H1 (cell line): ENCODE measurements around the gene RPL23. TPM values are rescaled to one million over a fixed set of nuclear protein-coding genes. Genes with fewer than 3 reads are reported as not detected.

ENCODE experiments used
- CTCF ChIA-PET: fragments of 300-600 bp; sonication (Branson Sonifier 250); formaldehyde crosslinking; loops from one replicate; lab custom pipeline; 2021; ENCODE audit not compliant: partially characterized antibody; lab: Charles Lee
- POLR2A ChIA-PET: fragments of 300-600 bp; sonication (Branson Sonifier 250); formaldehyde crosslinking; loops from one replicate; lab custom pipeline; 2021; ENCODE audit warnings: inconsistent platforms; ENCODE audit not compliant: partially characterized antibody; lab: Charles Lee
- DNase-seq, 2 experiments: peaks; one replicate each; pipeline versions ENCODE4 v3.0.0 to v3.0.0-alpha.2; 2010 to 2022; ENCODE audit warnings: low spot score in 2 of 2, low read depth in 1 of 2, mixed read lengths in 1 of 2
- FAIRE-seq: peaks from 2 replicates; lab custom pipeline; 2011; peaks lifted over from hg19 to GRCh38; lab: Jason Lieb, UNC
- H2AFZ ChIP-seq: 2 replicates; pipeline ENCODE4 v1.8.1; 2012; ENCODE audit warnings: low read length, inconsistent platforms
- H2AK5ac ChIP-seq: 2 replicates; pipeline ENCODE4 v1.6.1; 2013; ENCODE audit warnings: low read depth, low read length
- H2BK120ac ChIP-seq: replicated peaks from 2 replicates; pipeline ENCODE3; 2013; ENCODE audit warnings: low read depth, low read length, inconsistent platforms
- H2BK12ac ChIP-seq: 2 replicates; pipeline ENCODE4 v1.6.1; 2013; ENCODE audit warnings: low read depth, low read length
- H2BK15ac ChIP-seq: 2 replicates; pipeline ENCODE4 v1.6.1; 2013; ENCODE audit warnings: low read length
- H2BK20ac ChIP-seq: 2 replicates; pipeline ENCODE4 v1.6.1; 2013; ENCODE audit warnings: low read length
- H2BK5ac ChIP-seq: 2 replicates; pipeline ENCODE4 v1.6.1; 2013; ENCODE audit warnings: low read depth, low read length
- H3K14ac ChIP-seq: 2 replicates; pipeline ENCODE4 v1.6.1; 2013; ENCODE audit warnings: inconsistent platforms; ENCODE audit not compliant: insufficient read length
- H3K18ac ChIP-seq: 2 replicates; pipeline ENCODE4 v1.6.1; 2013; ENCODE audit warnings: low read length; ENCODE audit errors: extremely low read depth
- H3K23ac ChIP-seq: 2 replicates; pipeline ENCODE4 v1.6.1; 2013; ENCODE audit warnings: inconsistent platforms; ENCODE audit not compliant: insufficient read length
- H3K23me2 ChIP-seq: 2 replicates; pipeline ENCODE4 v1.6.1; 2013; ENCODE audit warnings: low read depth, low read length
- H3K27ac ChIP-seq: 2 replicates; pipeline ENCODE4 v1.6.1; 2011; ENCODE audit warnings: low read depth, low read length, inconsistent platforms
- H3K27me3 ChIP-seq, 4 experiments: replicated peaks in 1 of 4; 1 replicate in 1 of 4; 2 replicates in 3 of 4; pipeline versions ENCODE4 v1.6.1 to v1.8.1; 2011 to 2013; ENCODE audit warnings: low read length in 3 of 4, mild to moderate bottlenecking in 3 of 4, inconsistent platforms in 2 of 4, mixed read lengths in 2 of 4, moderate library complexity in 1 of 4; ENCODE audit not compliant: control insufficient read depth in 3 of 4, insufficient read depth in 3 of 4; ENCODE audit errors: extremely low read depth in 1 of 4
- H3K36me3 ChIP-seq, 4 experiments: 2 replicates each; pipeline versions ENCODE4 v1.6.1 to v1.8.1; 2011 to 2013; ENCODE audit warnings: mild to moderate bottlenecking in 4 of 4, low read length in 3 of 4, moderate library complexity in 2 of 4, control low read depth in 1 of 4, inconsistent platforms in 1 of 4; ENCODE audit not compliant: insufficient read depth in 4 of 4, control insufficient read depth in 2 of 4
- H3K4ac ChIP-seq: replicated peaks from 2 replicates; pipeline ENCODE3; 2013; ENCODE audit warnings: low read length, low read depth, mixed read lengths, inconsistent platforms; ENCODE audit not compliant: insufficient read length
- H3K4me1 ChIP-seq, 4 experiments: replicated peaks in 1 of 4; 1 replicate in 1 of 4; 2 replicates in 3 of 4; pipeline versions ENCODE4 v1.6.1 to v1.8.1; 2011 to 2013; ENCODE audit warnings: low read length in 3 of 4, inconsistent platforms in 2 of 4, mixed read lengths in 1 of 4; ENCODE audit not compliant: insufficient read depth in 4 of 4, control insufficient read depth in 3 of 4
- H3K4me2 ChIP-seq, 2 experiments: 2 replicates each; pipeline versions ENCODE4 v1.6.1 to v1.8.1; 2011 to 2013; ENCODE audit warnings: low read depth in 2 of 2, low read length in 2 of 2, control low read depth in 1 of 2, inconsistent platforms in 1 of 2, mild to moderate bottlenecking in 1 of 2; ENCODE audit not compliant: insufficient read depth in 1 of 2
- H3K4me3 ChIP-seq, 4 experiments: fragments of 200-600, 300-600 bp in 1 of 4; sonication (generic), shearing (Covaris generic), sonication (Bioruptor Twin) in 1 of 4; 2 replicates each; pipeline versions ENCODE4 v1.5.1 to v1.8.1; 2011 to 2016; ENCODE audit warnings: low read length in 4 of 4, low read depth in 3 of 4, control low read depth in 2 of 4, inconsistent platforms in 2 of 4, mild to moderate bottlenecking in 2 of 4, mixed read lengths in 1 of 4, moderate library complexity in 1 of 4; ENCODE audit not compliant: insufficient read depth in 2 of 4; ENCODE audit errors: extremely low read depth in 1 of 4
- H3K56ac ChIP-seq: replicated peaks from 2 replicates; pipeline ENCODE3; 2013; ENCODE audit warnings: low read depth, mild to moderate bottlenecking, mixed read lengths, low read length, inconsistent platforms; ENCODE audit not compliant: insufficient read length
- H3K79me1 ChIP-seq: 2 replicates; pipeline ENCODE4 v1.6.1; 2013; ENCODE audit warnings: low read depth, low read length, control low read depth
- H3K79me2 ChIP-seq, 2 experiments: 2 replicates each; pipeline versions ENCODE4 v1.6.1 to v1.8.1; 2012 to 2013; ENCODE audit warnings: low read length in 2 of 2, mild to moderate bottlenecking in 2 of 2, inconsistent platforms in 1 of 2; ENCODE audit not compliant: insufficient read depth in 2 of 2, control insufficient read depth in 1 of 2
- H3K9ac ChIP-seq, 4 experiments: replicated peaks in 1 of 4; 1 replicate in 1 of 4; 2 replicates in 3 of 4; pipeline versions ENCODE4 v1.6.1 to v1.8.1; 2011 to 2013; ENCODE audit warnings: low read depth in 3 of 4, low read length in 3 of 4, control low read depth in 2 of 4, mild to moderate bottlenecking in 2 of 4, moderate library complexity in 2 of 4, inconsistent platforms in 1 of 4; ENCODE audit errors: extremely low read depth in 1 of 4
- H3K9me3 ChIP-seq, 2 experiments: 2 replicates each; pipeline versions ENCODE4 v1.6.1 to v1.8.1; 2012 to 2013; ENCODE audit warnings: mild to moderate bottlenecking in 2 of 2, moderate library complexity in 2 of 2, control low read depth in 1 of 2, inconsistent platforms in 1 of 2, low read depth in 1 of 2, low read length in 1 of 2, mixed read lengths in 1 of 2; ENCODE audit not compliant: insufficient read depth in 2 of 2
- H4K20me1 ChIP-seq, 2 experiments: replicated peaks in 1 of 2; 2 replicates each; pipeline versions ENCODE3 to v1.8.1; 2011 to 2013; ENCODE audit warnings: inconsistent platforms in 2 of 2, low read length in 2 of 2, mild to moderate bottlenecking in 1 of 2; ENCODE audit not compliant: insufficient read depth in 2 of 2, control insufficient read depth in 1 of 2
- H4K5ac ChIP-seq: 2 replicates; pipeline ENCODE4 v1.6.1; 2013; ENCODE audit warnings: low read length, low read depth, mixed read lengths, inconsistent platforms; ENCODE audit not compliant: insufficient read length
- H4K8ac ChIP-seq: 2 replicates; pipeline ENCODE4 v1.8.0; 2013; ENCODE audit warnings: mild to moderate bottlenecking, moderate library complexity, low read length, inconsistent platforms; ENCODE audit not compliant: insufficient read depth; ENCODE audit errors: extremely low read depth
- H4K91ac ChIP-seq: replicated peaks from 2 replicates; pipeline ENCODE3; 2013; ENCODE audit warnings: low read length, mixed read lengths, inconsistent platforms; ENCODE audit not compliant: insufficient read length
- POLR2A ChIP-seq, 2 experiments: IDR thresholded peaks; 1 replicate in 1 of 2; 2 replicates in 1 of 2; pipeline ENCODE4 v1.6.1; 2011; ENCODE audit warnings: low read depth in 2 of 2, low read length in 2 of 2, mild to moderate bottlenecking in 2 of 2; ENCODE audit errors: control extremely low read depth in 1 of 2
- SP2 ChIP-seq: IDR thresholded peaks from 2 replicates; pipeline ENCODE4 v1.6.1; 2012; ENCODE audit warnings: mild to moderate bottlenecking, low read length, inconsistent platforms
- WGBS, 2 experiments: shearing (Covaris generic) in 1 of 2; methylation state at CpG; one replicate each; pipeline versions ENCODE4 v1.1.6 to v1.1.7; 2013 to 2015; ENCODE audit warnings: low lambda C conversion rate in 2 of 2, mixed read lengths in 2 of 2, inconsistent platforms in 1 of 2, low coverage in 1 of 2, missing lambda C conversion rate in 1 of 2; ENCODE audit not compliant: insufficient replicate concordance in 2 of 2, insufficient coverage in 1 of 2, insufficient read length in 1 of 2; ENCODE audit errors: extremely low coverage in 1 of 2, missing lambda C conversion rate in 1 of 2; 5-methylcytosine and 5-hydroxymethylcytosine counted together
- polyA plus RNA-seq, 7 experiments: library from polyadenylated mRNA; depleted of rRNA in 3 of 7; stranded (reverse) in 5 of 7; unstranded in 2 of 7; fragments of >200 nt in 5 of 7; fragments of 200-250 nt in 2 of 7; gene quantifications; 1 replicate in 5 of 7; 2 replicates in 1 of 7; 4 replicates in 1 of 7; pipeline versions ENCODE4 v1.2.1 to v1.2.3, GENCODE V29; 2011 to 2013; ENCODE audit warnings: missing spikeins in 2 of 7, mixed read lengths in 2 of 7
- total RNA-seq: library from RNA; stranded (reverse); fragmentation: NEBNext Ultra II Directional; extraction: Animal tissue kit (Norgen Biotek cat#: 25700); gene quantifications from 2 replicates; pipeline ENCODE4 v1.2.1, GENCODE V29; 2021

RPL23 gene
- total and polyA plus RNA-seq, 2 of the 8 experiments (the other 6 are each of a cell fraction or from before 2014, with no cell fraction given): 2,148 to 2,502 TPM

- no peak overlapping the region for H2BK15ac ChIP-seq
- H3K9me3 ChIP-seq: no peaks in the 10 kb centered on the region
- no peak overlapping the region for H3K18ac ChIP-seq
- H2BK5ac ChIP-seq: no peak overlapping the region
- H3K79me1 ChIP-seq: no peaks in the 10 kb centered on the region; the same call in none of the 2 replicates
- no peak overlapping the region for H3K23ac ChIP-seq
- CTCF ChIA-PET: no interaction called here
- POLR2A ChIA-PET: interaction anchor here (1.6 to 15.5 kb wide), 10 partner anchors 14 to 132 kb away, joined by 3 to 468 read pairs (median 30); partner anchors contain the start of genes CWC25, LASP1 and LASP1NB
- H3K4me2 ChIP-seq: peak overlapping the region; percentile 88 to 95
- no peak overlapping the region for H3K27ac ChIP-seq
- H3K14ac ChIP-seq: no peak overlapping the region
- peak overlapping the region; percentile 90 to 100 (median 97); a peak in 7 of 8 replicates for H3K4me3 ChIP-seq
- no peak overlapping the region for H4K91ac ChIP-seq
- H3K4ac ChIP-seq: no peak overlapping the region
- H3K56ac ChIP-seq: no peak overlapping the region
- DNase-seq (no peak), FAIRE-seq (no peak)
- H2AK5ac ChIP-seq: no peak overlapping the region
- H4K20me1 ChIP-seq: peaks cover 6 to 22% of the 10 kb centered on the region in 2 experiments
- H2AFZ ChIP-seq: no peak overlapping the region
- H2BK120ac ChIP-seq: no peak overlapping the region
- peaks cover 22 to 35% of the 10 kb centered on the region in 2 experiments for H3K79me2 ChIP-seq
- peaks cover 3 to 10% (median 5%) of the 10 kb centered on the region in 4 experiments; a peak in 5 of 7 replicates for H3K4me1 ChIP-seq
- 83% methylated on average over 2 of the region's 2 CpGs; no CpG with 5 or more reads in 1 of the 2 experiments for WGBS, 2 experiments
- no peak overlapping the region for H4K5ac ChIP-seq
- H2BK20ac ChIP-seq: no peak overlapping the region
- no peaks in the 10 kb centered on the region for H3K27me3 ChIP-seq
- H3K9ac ChIP-seq: peak overlapping the region; percentile 14 to 71 (median 35); a peak in 5 of 7 replicates
- H2BK12ac ChIP-seq: no peak overlapping the region
- H3K23me2 ChIP-seq: peaks cover 10% of the 10 kb centered on the region
- no peak for TF ChIP-seq SP2
- 0 out of 3 replicates have a peak, but pooled peaks of 1 of the 2 experiments have one; percentile 10 for TF ChIP-seq POLR2A (IDR thresholded peaks at IDR 0.05; ENCODE audit: control extremely low read depth in 1 of 2, low read depth in 2 of 2, low read length in 2 of 2)
- no peak overlapping the region for H4K8ac ChIP-seq
- peaks cover 42 to 64% (median 53%) of the 10 kb centered on the region in 4 experiments for H3K36me3 ChIP-seq
These were observed 2.1 kb downstream of the RPL23 start for GRCh38 chr17:38851434-38851833.
